PC-9 (cell line): Measurements from ENCODE around the gene ITGA2. TPM values are rescaled to one million over a fixed set of nuclear protein-coding genes. Genes with fewer than 3 reads are reported as not detected.

Experiments
- BruUV-seq: library from RNA; stranded (reverse); fragments of 400-500 nt; replicated peaks from 2 replicates; lab custom pipeline; 2021; lab: Mats Ljungman, UMichigan
- CTCF ChIA-PET: fragments of 300-600 bp; sonication (Branson Sonifier 250); formaldehyde crosslinking; loops from one replicate; lab custom pipeline; 2022; ENCODE audit warnings: antibody characterized with exemption; lab: Charles Lee
- POLR2A ChIA-PET: fragments of 300-600 bp; sonication (Branson Sonifier 250); formaldehyde crosslinking; loops from one replicate; lab custom pipeline; 2022; ENCODE audit warnings: antibody characterized with exemption; ENCODE audit not compliant: unreplicated experiment; lab: Charles Lee
- DNase-seq, 2 experiments: peaks; one replicate each; pipeline versions ENCODE4 v3.0.0 to v3.0.0-alpha.2; 2015 to 2022; ENCODE audit warnings: mixed read lengths in 1 of 2
- H2AFZ ChIP-seq: fragments of 200-600 bp; sonication (generic); 2 replicates; pipeline ENCODE4 v1.8.1; 2017; ENCODE audit warnings: antibody characterized with exemption
- H3F3A ChIP-seq: fragments of 200-600 bp; sonication (generic); 2 replicates; pipeline ENCODE4 v1.8.1; 2017; ENCODE audit warnings: antibody characterized with exemption, mild to moderate bottlenecking, low read depth; ENCODE audit not compliant: insufficient read depth
- H3K27ac ChIP-seq: fragments of 200-600 bp; sonication (generic); 2 replicates; pipeline ENCODE4 v1.6.1; 2016; ENCODE audit warnings: mixed run types
- H3K27me3 ChIP-seq: fragments of 200-600 bp; sonication (generic); 2 replicates; pipeline ENCODE4 v1.6.1; 2016; ENCODE audit warnings: low read depth, mixed run types; ENCODE audit not compliant: insufficient read depth
- H3K36me3 ChIP-seq: fragments of 200-600 bp; sonication (generic); 2 replicates; pipeline ENCODE4 v1.6.1; 2016; ENCODE audit warnings: low read depth, mixed run types
- H3K4me1 ChIP-seq: fragments of 200-600 bp; sonication (generic); replicated peaks from 2 replicates; pipeline ENCODE4 v1.6.1; 2016; ENCODE audit warnings: mixed run types; ENCODE audit not compliant: insufficient read depth
- H3K4me2 ChIP-seq: fragments of 200-600 bp; sonication (generic); 2 replicates; pipeline ENCODE4 v1.6.1; 2017; ENCODE audit warnings: mixed run types
- H3K4me3 ChIP-seq: fragments of 200-600 bp; sonication (generic); 2 replicates; pipeline ENCODE4 v1.6.1; 2016; ENCODE audit warnings: mixed run types
- H3K79me2 ChIP-seq: fragments of 200-600 bp; sonication (generic); 2 replicates; pipeline ENCODE4 v1.6.1; 2017; ENCODE audit warnings: low read depth, mixed run types
- H3K9me2 ChIP-seq: fragments of 200-600 bp; sonication (generic); 2 replicates; pipeline ENCODE4 v1.8.1; 2017; ENCODE audit warnings: mild to moderate bottlenecking; ENCODE audit not compliant: insufficient read depth
- H3K9me3 ChIP-seq: fragments of 200-600 bp; sonication (generic); 2 replicates; pipeline ENCODE4 v1.8.1; 2016; ENCODE audit warnings: low read depth; ENCODE audit not compliant: insufficient read depth
- H4K20me1 ChIP-seq: fragments of 200-600 bp; sonication (generic); 2 replicates; pipeline ENCODE4 v1.8.1; 2017; ENCODE audit not compliant: insufficient read depth
- CTCF ChIP-seq: fragments of 200-600 bp; sonication (generic); conservative IDR thresholded peaks from 2 replicates; pipeline ENCODE4 v1.6.1; 2017; ENCODE audit warnings: mixed run types, antibody characterized with exemption, mild to moderate bottlenecking, moderate library complexity
- EZH2 ChIP-seq: fragments of 200-600 bp; sonication (generic); IDR thresholded peaks from 2 replicates; pipeline ENCODE4 v1.8.0; 2017; ENCODE audit warnings: antibody characterized with exemption, low read depth
- intact Hi-C: fragments of 100-400 bp; cut with micrococcal nuclease; formaldehyde crosslinking; loops from one replicate; pipeline ENCODE4 v1.10.0; 2022; ENCODE audit not compliant: unreplicated experiment
- total RNA-seq: library from RNA; stranded (reverse); gene quantifications from 2 replicates; pipeline ENCODE4 v1.2.3, GENCODE V29; 2021

Gene ITGA2
- total RNA-seq, 1 experiment from 2014 or later = 35.8 TPM

DNA sequence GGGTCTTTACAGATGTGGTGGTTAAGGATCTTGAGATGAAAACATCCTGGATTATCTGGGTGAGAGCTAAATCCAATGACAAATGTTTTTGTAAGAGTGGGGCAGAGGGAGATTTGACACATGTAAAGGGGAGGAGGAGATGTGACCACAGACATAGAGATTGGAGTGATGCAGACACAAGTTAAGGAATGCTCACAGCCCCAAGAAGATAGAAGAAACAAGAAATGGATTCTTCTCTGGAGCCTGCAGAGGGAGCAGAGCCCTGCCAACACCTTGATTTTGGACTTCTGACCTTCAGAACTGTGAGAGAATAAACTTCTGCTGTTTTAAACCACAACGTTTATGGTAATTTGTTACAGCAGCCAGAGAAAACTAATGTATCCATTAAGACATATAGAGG is 21.7 kb downstream of the ITGA2 start:
- ChIA-PET POLR2A (interaction anchor here (0.7 kb wide), 1 partner anchor 1505 kb away, joined by 6 read pairs; no protein-coding TSS in a partner anchor), CTCF (no interaction called here)
- Histone ChIP-seq H3K4me3 (no peak overlapping the region), H4K20me1 (no peaks in the 10 kb centered on the region), H2AFZ (no peak overlapping the region), H3K27me3 (no peaks in the 10 kb centered on the region), H3F3A (peaks cover 33% of the 10 kb centered on the region), H3K36me3 (peaks cover 13% of the 10 kb centered on the region), H3K4me2 (no peak overlapping the region), H3K9me2 (no peaks in the 10 kb centered on the region), H3K4me1 (peaks cover 35% of the 10 kb centered on the region), H3K9me3 (no peaks in the 10 kb centered on the region), H3K27ac (no peak overlapping the region), H3K79me2 (peaks cover 71% of the 10 kb centered on the region)
- BruUV-seq = no TSS peak
- intact Hi-C loops = no loop called here
- no peak for DNase-seq
- TF ChIP-seq EZH2 (no peak), CTCF (no peak)

DNA sequence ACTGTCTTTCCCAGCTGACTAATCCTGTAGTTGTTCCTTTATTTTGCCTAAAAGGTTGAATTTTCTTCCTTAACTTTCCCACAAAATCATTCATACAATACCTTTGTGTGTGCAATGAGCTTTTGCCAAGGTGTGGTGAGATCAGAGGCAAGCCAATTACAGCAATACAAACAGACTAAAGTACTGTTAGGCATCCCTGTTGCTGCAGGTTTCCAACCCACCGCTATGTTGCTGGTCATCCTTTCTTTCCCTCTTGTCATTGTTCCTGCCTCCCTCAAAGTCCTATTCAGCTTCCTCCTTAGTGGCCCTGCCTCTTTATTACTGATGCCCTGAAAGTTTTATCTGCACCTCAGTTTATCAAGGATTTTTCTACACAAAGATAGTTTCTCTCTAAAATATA is 22.1 kb downstream of the ITGA2 start:
- POLR2A ChIA-PET = no interaction called here
- H3K79me2 ChIP-seq = peaks cover 73% of the 10 kb centered on the region
- no TSS peak for BruUV-seq
- 0 out of 2 replicates have a peak, but pooled peaks cover 12% of the 10 kb centered on the region for H3K36me3 ChIP-seq
- CTCF ChIA-PET = no interaction called here
- TF ChIP-seq CTCF (no peak), EZH2 (no peak)
- H3K27ac ChIP-seq = no peak overlapping the region
- no peak overlapping the region for H3K4me2 ChIP-seq
- H3K27me3 ChIP-seq = no peaks in the 10 kb centered on the region
- no peaks in the 10 kb centered on the region for H3K9me2 ChIP-seq
- DNase-seq = no peak
- peaks cover 33% of the 10 kb centered on the region for H3F3A ChIP-seq
- no peaks in the 10 kb centered on the region for H4K20me1 ChIP-seq
- peaks cover 39% of the 10 kb centered on the region for H3K4me1 ChIP-seq
- H3K9me3 ChIP-seq = no peaks in the 10 kb centered on the region
- no peak overlapping the region for H2AFZ ChIP-seq
- H3K4me3 ChIP-seq = no peak overlapping the region
- intact Hi-C loops = no loop called here

- Histone ChIP-seq H3F3A (peaks cover 37% of the 10 kb centered on the region), H3K27ac (no peak overlapping the region), H3K4me2 (no peak overlapping the region), H3K9me2 (no peaks in the 10 kb centered on the region), H3K79me2 (peaks cover 78% of the 10 kb centered on the region), H2AFZ (no peak overlapping the region), H4K20me1 (no peaks in the 10 kb centered on the region; the same call in 1 of the 2 replicates), H3K4me1 (peaks cover 32% of the 10 kb centered on the region), H3K27me3 (no peaks in the 10 kb centered on the region), H3K9me3 (peaks cover 3% of the 10 kb centered on the region; the same call in 1 of the 2 replicates), H3K36me3 (peaks cover 29% of the 10 kb centered on the region), H3K4me3 (no peak overlapping the region)
- intact Hi-C loops = no loop called here
- BruUV-seq = no TSS peak
- ChIA-PET CTCF (no interaction called here), POLR2A (no interaction called here)
- no peak for DNase-seq
- TF ChIP-seq CTCF (no peak), EZH2 (no peak)
These were observed 24.7 kb downstream of the ITGA2 start for GRCh38 chr5:53013857-53014256.
